ENCODE results near the gene KDM6B. TPM values are rescaled to one million over a fixed set of nuclear protein-coding genes. Genes with fewer than 3 reads are reported as not detected.

Gene KDM6B
- total and polyA plus RNA-seq, 9 donors, result 9.1 to 80.8 (median 53.5) TPM

DNA sequence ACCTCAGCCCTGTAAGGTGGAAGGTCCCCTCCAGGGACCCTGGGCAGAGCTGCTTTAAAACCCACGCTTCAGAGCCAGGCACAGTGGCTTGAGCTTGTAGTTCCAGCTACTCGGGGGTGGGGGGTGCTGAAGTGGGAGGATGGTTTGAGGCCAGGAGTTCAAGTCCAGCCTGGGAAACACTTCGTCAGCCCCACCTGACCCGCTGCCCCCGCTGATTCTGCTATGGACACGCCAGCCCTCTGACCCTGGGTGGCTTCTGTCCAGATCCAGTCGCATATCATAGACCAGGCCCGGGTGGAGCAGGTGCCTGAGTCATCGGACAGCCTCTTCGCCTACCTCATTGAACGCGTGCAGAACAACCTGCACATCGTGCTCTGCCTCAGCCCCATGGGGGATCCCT lies 35.2 kb upstream of the KDM6B start:
- H3K27me3 ChIP-seq, result no peaks in the 10 kb centered on the region
- no peak for TF ChIP-seq EP300 (IDR thresholded peaks at IDR 0.05)
- TF ChIP-seq, protein P1, sequence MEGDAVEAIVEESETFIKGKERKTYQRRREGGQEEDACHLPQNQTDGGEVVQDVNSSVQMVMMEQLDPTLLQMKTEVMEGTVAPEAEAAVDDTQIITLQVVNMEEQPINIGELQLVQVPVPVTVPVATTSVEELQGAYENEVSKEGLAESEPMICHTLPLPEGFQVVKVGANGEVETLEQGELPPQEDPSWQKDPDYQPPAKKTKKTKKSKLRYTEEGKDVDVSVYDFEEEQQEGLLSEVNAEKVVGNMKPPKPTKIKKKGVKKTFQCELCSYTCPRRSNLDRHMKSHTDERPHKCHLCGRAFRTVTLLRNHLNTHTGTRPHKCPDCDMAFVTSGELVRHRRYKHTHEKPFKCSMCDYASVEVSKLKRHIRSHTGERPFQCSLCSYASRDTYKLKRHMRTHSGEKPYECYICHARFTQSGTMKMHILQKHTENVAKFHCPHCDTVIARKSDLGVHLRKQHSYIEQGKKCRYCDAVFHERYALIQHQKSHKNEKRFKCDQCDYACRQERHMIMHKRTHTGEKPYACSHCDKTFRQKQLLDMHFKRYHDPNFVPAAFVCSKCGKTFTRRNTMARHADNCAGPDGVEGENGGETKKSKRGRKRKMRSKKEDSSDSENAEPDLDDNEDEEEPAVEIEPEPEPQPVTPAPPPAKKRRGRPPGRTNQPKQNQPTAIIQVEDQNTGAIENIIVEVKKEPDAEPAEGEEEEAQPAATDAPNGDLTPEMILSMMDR (IDR thresholded peaks at IDR 0.05), result no peak
- TF ChIP-seq POLR2A (IDR thresholded peaks at IDR 0.05), result no peak
- DNase-seq, result no peak
- WGBS, 3 donors, result 70 to 79% (median 75%) methylated on average over 13 of the region's 13 CpGs
- H3K4me1 ChIP-seq (ENCODE audit: insufficient read depth), result no peaks in the 10 kb centered on the region
- H3K9me3 ChIP-seq, result no peaks in the 10 kb centered on the region
- H3K27ac ChIP-seq, result no peak overlapping the region
- intact Hi-C loops (cut with DNase I), result no loop called here
- no peak overlapping the region for H3K4me3 ChIP-seq
- no peaks in the 10 kb centered on the region for H3K36me3 ChIP-seq

DNA sequence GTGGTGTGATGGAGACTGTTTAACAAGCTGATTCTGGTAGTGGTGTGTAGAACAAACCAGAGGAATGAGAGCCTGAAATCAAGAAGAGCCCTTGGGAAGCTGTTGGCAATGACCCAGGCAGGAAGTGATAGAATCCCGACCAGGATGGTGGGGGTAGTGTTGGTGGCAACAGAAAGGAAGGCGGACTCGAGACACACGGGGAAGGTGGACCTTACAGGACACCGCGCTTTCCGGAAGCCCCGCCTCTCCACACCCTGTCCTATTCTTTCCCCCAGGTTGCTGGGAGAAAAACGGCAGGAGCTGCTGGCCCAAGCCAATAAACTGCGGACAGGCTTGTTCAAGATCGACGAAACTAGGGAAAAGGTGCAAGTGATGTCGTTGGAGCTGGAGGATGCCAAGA lies 30.0 kb upstream of the KDM6B start:
- no peaks in the 10 kb centered on the region for H3K36me3 ChIP-seq
- intact Hi-C loops (cut with DNase I), result loop anchor here in 1 of 4 donors (10.0 kb wide), 1 partner anchor 181 kb away; no protein-coding TSS in a partner anchor
- H3K4me1 ChIP-seq (ENCODE audit: insufficient read depth), result no peaks in the 10 kb centered on the region
- 24 to 47% (median 32%) methylated on average over 13 of the region's 13 CpGs for WGBS, 3 donors
- H3K27me3 ChIP-seq, result no peaks in the 10 kb centered on the region
- H3K4me3 ChIP-seq, result no peak overlapping the region
- no peak for DNase-seq
- TF ChIP-seq, protein P1 (IDR thresholded peaks at IDR 0.05), result no peak
- TF ChIP-seq POLR2A (IDR thresholded peaks at IDR 0.05) (no peak), EP300 (IDR thresholded peaks at IDR 0.05) (no peak)
- H3K9me3 ChIP-seq, result no peaks in the 10 kb centered on the region
- H3K27ac ChIP-seq, result no peak overlapping the region

DNA sequence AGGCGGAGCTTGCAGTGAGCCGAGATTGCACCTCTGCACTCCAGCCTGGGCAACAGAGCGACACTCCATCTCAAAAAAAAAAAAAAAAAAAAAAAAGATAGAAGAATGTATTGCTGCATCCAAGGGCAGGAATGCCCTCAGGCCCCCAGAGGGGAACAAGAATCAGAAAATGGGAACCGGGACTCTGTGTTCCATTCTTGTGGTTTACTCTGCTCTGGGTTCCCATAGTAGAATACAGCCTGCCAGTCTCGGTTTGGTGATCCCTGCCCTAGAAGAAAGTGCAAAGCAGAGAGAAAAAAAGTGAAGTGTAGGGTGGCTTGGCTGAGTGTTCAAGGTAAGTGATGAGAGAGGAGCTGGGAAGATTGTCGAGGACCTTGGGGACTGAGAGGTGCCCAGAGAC lies 27.4 kb upstream of the KDM6B start:
- H3K27me3 ChIP-seq, result no peaks in the 10 kb centered on the region
- intact Hi-C loops (cut with DNase I), result loop anchor here in 1 of 4 donors (10.0 kb wide), 1 partner anchor 178 kb away; no protein-coding TSS in a partner anchor
- no peak for DNase-seq
- H3K4me3 ChIP-seq, result no peak overlapping the region
- H3K9me3 ChIP-seq, result no peaks in the 10 kb centered on the region
- WGBS, 3 donors, result 79 to 84% (median 82%) methylated on average over 6 of the region's 6 CpGs
- no peaks in the 10 kb centered on the region for H3K4me1 ChIP-seq (ENCODE audit: insufficient read depth)
- no peak for TF ChIP-seq POLR2A (IDR thresholded peaks at IDR 0.05)
- TF ChIP-seq, protein P1 (IDR thresholded peaks at IDR 0.05), result no peak
- TF ChIP-seq EP300 (IDR thresholded peaks at IDR 0.05), result no peak
- no peak overlapping the region for H3K27ac ChIP-seq
- no peaks in the 10 kb centered on the region for H3K36me3 ChIP-seq

DNA sequence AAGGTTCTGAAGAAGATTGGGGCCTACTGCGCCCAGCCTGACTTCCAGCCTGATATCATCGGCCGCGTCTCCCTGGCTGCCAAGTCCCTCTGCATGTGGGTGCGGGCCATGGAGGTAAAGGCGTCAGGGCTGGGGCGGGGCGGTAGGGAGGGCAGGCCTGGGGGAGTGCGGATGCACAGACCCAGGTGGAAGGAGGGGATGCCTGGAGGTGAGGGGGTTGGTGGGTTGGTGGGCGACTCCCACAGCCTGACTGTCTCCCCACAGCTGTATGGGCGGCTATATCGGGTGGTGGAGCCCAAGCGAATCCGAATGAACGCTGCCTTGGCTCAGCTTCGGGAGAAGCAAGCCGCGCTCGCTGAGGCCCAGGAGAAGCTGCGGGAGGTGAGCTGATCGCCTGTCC lies 26.8 kb upstream of the KDM6B start:
- Histone ChIP-seq H3K9me3 (no peaks in the 10 kb centered on the region), H3K27me3 (no peaks in the 10 kb centered on the region), H3K27ac (no peak overlapping the region), H3K4me1 (ENCODE audit: insufficient read depth) (no peaks in the 10 kb centered on the region), H3K36me3 (no peaks in the 10 kb centered on the region), H3K4me3 (no peak overlapping the region)
- TF ChIP-seq EP300 (IDR thresholded peaks at IDR 0.05) (no peak), POLR2A (IDR thresholded peaks at IDR 0.05) (no peak)
- TF ChIP-seq, protein P1 (IDR thresholded peaks at IDR 0.05), result no peak
- WGBS, 3 donors, result 80% methylated on average over 21 of the region's 21 CpGs
- intact Hi-C loops (cut with DNase I), result loop anchor here in 1 of 4 donors (10.0 kb wide), 1 partner anchor 178 kb away; no protein-coding TSS in a partner anchor
- DNase-seq, result no peak
